Kidney epithelial cell (primary cell): Measurements from ENCODE around the gene DRAXIN. TPM values are rescaled to one million over a fixed set of nuclear protein-coding genes. Genes with fewer than 3 reads are reported as not detected.

Experiments used
- DNase-seq: peaks from one replicate; pipeline ENCODE4 v3.0.0-alpha.2; 2010; ENCODE audit warnings: low read depth
- H3K27me3 ChIP-seq: 2 replicates; pipeline ENCODE4 v1.6.0; 2011; ENCODE audit warnings: low read length; ENCODE audit not compliant: control insufficient read depth, insufficient read depth
- H3K36me3 ChIP-seq: 2 replicates; pipeline ENCODE4 v1.5.1; 2011; ENCODE audit warnings: low read length; ENCODE audit not compliant: control insufficient read depth, insufficient read depth
- H3K4me3 ChIP-seq: 2 replicates; pipeline ENCODE4 v1.5.1; 2011; ENCODE audit warnings: low read depth, mild to moderate bottlenecking, control low read depth, low read length
- CTCF ChIP-seq: IDR thresholded peaks from 2 replicates; pipeline ENCODE4 v1.5.1; 2011; ENCODE audit warnings: mild to moderate bottlenecking, moderate library complexity, low read length, control low read depth, inconsistent platforms; ENCODE audit not compliant: insufficient read depth, poor library complexity, severe bottlenecking
- total RNA-seq: library from RNA; depleted of rRNA; stranded (reverse); fragments of >200 nt; gene quantifications from 2 replicates; pipeline ENCODE4 v1.2.3, GENCODE V29; 2015

DRAXIN gene
- total RNA-seq, 1 donor from 2014 or later, result 2.8 TPM

GRCh38 chr1:11733306-11733705 is 41.8 kb downstream of the DRAXIN start:
- Histone ChIP-seq H3K36me3 (no peaks in the 10 kb centered on the region), H3K27me3 (no peaks in the 10 kb centered on the region), H3K4me3 (no peak overlapping the region)
- no peak for DNase-seq
- no peak for TF ChIP-seq CTCF

- H3K4me3 ChIP-seq, result peak overlapping the region; percentile 90
- H3K36me3 ChIP-seq, result no peaks in the 10 kb centered on the region
- TF ChIP-seq CTCF, result no peak
- H3K27me3 ChIP-seq, result no peaks in the 10 kb centered on the region
- no peak for DNase-seq
These were observed 44.0 kb downstream of the DRAXIN start for GRCh38 chr1:11735531-11735853.

GRCh38 chr1:11735854-11736745 is 44.6 kb downstream of the DRAXIN start, which contains the start of gene AGTRAP:
Gene AGTRAP (plus strand): TSS chr1:11736136. CDS start chr1:11736209, 73 bp downstream.
- DNase-seq, result no peak
- Histone ChIP-seq H3K4me3 (peak within 1 kb of the TSS; percentile 90), H3K36me3 (no peaks in the 10 kb centered on the region), H3K27me3 (no peaks in the 10 kb centered on the region)
- peak; percentile 24 for TF ChIP-seq CTCF

GRCh38 chr1:11736746-11737639 is 45.5 kb downstream of the DRAXIN start:
- H3K36me3 ChIP-seq, result no peaks in the 10 kb centered on the region
- DNase-seq, result peak; percentile 60
- TF ChIP-seq CTCF, result no peak
- no peaks in the 10 kb centered on the region for H3K27me3 ChIP-seq
- H3K4me3 ChIP-seq, result peak overlapping the region; percentile 90

GRCh38 chr1:11738096-11738495 is 46.6 kb downstream of the DRAXIN start:
- no peak for DNase-seq
- H3K36me3 ChIP-seq, result no peaks in the 10 kb centered on the region
- H3K4me3 ChIP-seq, result no peak overlapping the region
- no peak for TF ChIP-seq CTCF
- no peaks in the 10 kb centered on the region for H3K27me3 ChIP-seq
